DOHH2 (cell line): Measurements from ENCODE around the gene STAT5B.

ENCODE experiments used
- H3F3A ChIP-seq: fragments of 200-600 bp; sonication (generic), shearing (Covaris generic); 2 replicates; pipeline ENCODE4 v1.6.0; 2016; ENCODE audit warnings: antibody characterized with exemption, mild to moderate bottlenecking; ENCODE audit not compliant: control insufficient read depth, insufficient read depth
- H3K27ac ChIP-seq: fragments of 200-600 bp; sonication (generic); 2 replicates; pipeline ENCODE4 v1.5.1; 2014; ENCODE audit warnings: low read depth, mild to moderate bottlenecking, low read length, moderate library complexity
- H3K27me3 ChIP-seq: fragments of 200-600 bp; sonication (generic); 2 replicates; pipeline ENCODE4 v1.6.1; 2014; ENCODE audit warnings: mild to moderate bottlenecking, low read length, mixed read lengths; ENCODE audit not compliant: control insufficient read depth
- H3K36me3 ChIP-seq: fragments of 200-600 bp; sonication (generic); 2 replicates; pipeline ENCODE4 v1.6.1; 2014; ENCODE audit warnings: mild to moderate bottlenecking, low read length, moderate library complexity, mixed read lengths; ENCODE audit not compliant: control insufficient read depth
- H3K4me1 ChIP-seq: fragments of 200-600 bp; sonication (generic); 2 replicates; pipeline ENCODE4 v1.6.1; 2014; ENCODE audit warnings: mild to moderate bottlenecking, low read length, mixed read lengths; ENCODE audit not compliant: control insufficient read depth
- H3K4me2 ChIP-seq: fragments of 200-600 bp; sonication (generic); 2 replicates; pipeline ENCODE4 v1.6.0; 2014; ENCODE audit warnings: mild to moderate bottlenecking, low read length, moderate library complexity
- H3K4me3 ChIP-seq: fragments of 200-600 bp; sonication (generic); 2 replicates; pipeline ENCODE4 v1.5.1; 2014; ENCODE audit warnings: mild to moderate bottlenecking, low read length, mixed read lengths
- H3K79me2 ChIP-seq: fragments of 200-600 bp; sonication (generic); 2 replicates; pipeline ENCODE4 v1.6.1; 2014; ENCODE audit warnings: mild to moderate bottlenecking, low read length, mixed read lengths; ENCODE audit not compliant: control insufficient read depth
- H3K9me2 ChIP-seq: fragments of 200-600 bp; sonication (generic); replicated peaks from 2 replicates; pipeline ENCODE4 v1.6.1; 2014; ENCODE audit warnings: mild to moderate bottlenecking, low read length, mixed read lengths; ENCODE audit not compliant: control insufficient read depth
- H3K9me3 ChIP-seq: fragments of 200-600 bp; sonication (generic); 2 replicates; pipeline ENCODE4 v1.6.1; 2014; ENCODE audit warnings: antibody characterized with exemption, low read length, mixed read lengths; ENCODE audit not compliant: control insufficient read depth, insufficient read depth
- H4K20me1 ChIP-seq: fragments of 200-600 bp; sonication (generic); 2 replicates; pipeline ENCODE4 v1.6.0; 2014; ENCODE audit warnings: low read depth, mild to moderate bottlenecking, antibody characterized with exemption, low read length, moderate library complexity; ENCODE audit not compliant: control insufficient read depth, insufficient read depth
- CTCF ChIP-seq: fragments of 200-600 bp; sonication (generic); IDR thresholded peaks from one replicate; pipeline ENCODE4 v1.5.1; 2014; ENCODE audit warnings: antibody characterized with exemption, mild to moderate bottlenecking, low read depth, low read length; ENCODE audit not compliant: poor library complexity, severe bottlenecking
- EZH2phosphoT487 ChIP-seq: fragments of 200-600 bp; sonication (generic); IDR thresholded peaks from 2 replicates; pipeline ENCODE4 v1.6.1; 2017; ENCODE audit warnings: borderline replicate concordance, mild to moderate bottlenecking, antibody characterized with exemption, low read length, moderate library complexity, mixed read lengths

The STAT5B gene

DNA sequence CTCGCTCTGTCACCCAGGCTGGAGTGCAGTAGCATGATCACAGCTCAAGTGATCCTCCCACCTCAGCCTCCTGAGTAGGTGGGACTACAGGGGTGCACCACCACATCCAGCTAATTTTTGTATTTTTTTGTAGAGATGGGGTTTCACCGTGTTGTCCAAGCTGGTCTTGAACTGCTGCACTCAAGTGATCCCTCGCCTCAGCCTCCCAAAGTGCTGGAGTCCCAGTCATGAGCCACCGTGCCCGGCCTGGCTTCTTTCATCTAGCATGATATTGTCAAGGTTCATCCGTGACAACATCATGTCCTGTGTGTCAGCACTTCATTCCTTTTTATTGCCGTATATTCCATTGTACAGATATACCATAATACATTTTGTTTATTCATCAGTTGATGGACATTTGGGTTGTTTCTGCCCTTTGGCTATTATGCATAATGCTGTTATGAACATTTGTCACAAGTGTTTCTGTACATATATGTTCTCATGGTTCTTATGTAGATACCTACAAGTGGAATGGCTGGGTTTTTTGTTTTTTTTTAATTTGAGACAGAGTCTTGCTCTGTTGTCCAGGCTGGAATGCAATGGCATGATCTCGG lies 78.5 kb downstream of the STAT5B start:
- Histone ChIP-seq H3K4me3 (no peak overlapping the region), H3K9me2 (no peaks in the 10 kb centered on the region), H3K4me1 (peaks cover 22% of the 10 kb centered on the region), H3K36me3 (peaks cover 20% of the 10 kb centered on the region; the same call in 1 of the 2 replicates), H3K27me3 (no peaks in the 10 kb centered on the region), H3K79me2 (peaks cover 11% of the 10 kb centered on the region), H3K9me3 (no peaks in the 10 kb centered on the region), H3F3A (no peaks in the 10 kb centered on the region; the same call in 1 of the 2 replicates), H4K20me1 (no peaks in the 10 kb centered on the region), H3K4me2 (no peak overlapping the region), H3K27ac (no peak overlapping the region)
- TF ChIP-seq CTCF (no peak), EZH2phosphoT487 (no peak)

DNA sequence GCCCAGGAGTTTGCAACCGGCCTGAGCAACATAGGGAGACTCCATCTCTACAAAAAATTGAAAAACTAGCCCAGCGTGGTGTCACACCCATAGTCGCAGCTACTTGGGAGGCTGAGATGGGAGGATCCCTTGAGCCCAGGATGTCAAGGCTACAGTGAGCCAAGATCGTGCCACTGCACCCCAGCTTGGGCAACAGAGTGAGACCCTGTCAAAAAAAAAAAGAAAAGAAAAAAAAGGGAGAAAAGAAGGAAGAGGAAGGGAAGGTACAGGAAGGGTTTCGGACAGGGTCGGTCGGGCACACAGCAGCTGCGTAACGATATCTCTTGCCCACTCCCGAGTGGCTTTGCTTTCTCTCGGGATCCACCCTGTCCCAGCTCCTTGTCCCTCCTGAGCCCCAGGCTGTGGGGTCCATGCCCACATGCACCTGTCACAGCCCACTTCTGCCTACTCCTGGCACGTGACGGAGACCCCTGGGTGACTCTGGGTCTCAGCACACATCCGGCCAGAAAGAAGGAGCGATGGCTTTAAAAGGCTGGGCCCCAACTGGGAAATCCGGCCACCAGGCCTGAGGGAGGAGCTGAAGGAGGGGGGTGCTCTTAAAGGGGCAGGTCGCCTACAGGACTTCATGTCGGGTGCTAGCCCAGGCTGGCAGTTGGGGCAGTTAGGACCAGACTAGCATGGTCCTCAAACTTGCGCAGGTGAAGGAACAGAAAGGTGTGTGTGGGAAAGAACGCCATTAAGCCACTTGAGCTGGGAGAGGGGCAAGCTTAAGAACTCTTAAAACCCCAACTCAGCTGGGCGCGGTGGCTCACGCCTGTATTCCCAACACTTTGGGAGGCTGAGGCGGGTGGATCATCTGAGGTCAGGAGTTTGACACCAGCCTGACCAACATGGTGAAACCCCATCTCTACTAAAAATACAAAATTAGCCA lies 82.0 kb downstream of the STAT5B start, which contains the start of gene GHDC:
GHDC (minus strand) TSS at position 526 of the 931 bp plus-strand sequence. CDS start 913 bp downstream, outside the sequence.
- H3F3A ChIP-seq, result no peaks in the 10 kb centered on the region; the same call in 1 of the 2 replicates
- no peaks in the 10 kb centered on the region for H3K27me3 ChIP-seq
- peak within 1 kb of the TSS; percentile 44 for H3K27ac ChIP-seq
- H3K4me2 ChIP-seq, result peak within 1 kb of the TSS; percentile 83
- peak within 1 kb of the TSS; percentile 98 for H3K4me3 ChIP-seq
- H3K4me1 ChIP-seq, result peaks cover 22% of the 10 kb centered on the region
- H3K9me2 ChIP-seq, result no peaks in the 10 kb centered on the region
- H3K36me3 ChIP-seq, result no peaks in the 10 kb centered on the region
- no peaks in the 10 kb centered on the region for H4K20me1 ChIP-seq
- TF ChIP-seq EZH2phosphoT487 (no peak), CTCF (no peak)
- peaks cover 11% of the 10 kb centered on the region for H3K79me2 ChIP-seq
- no peaks in the 10 kb centered on the region for H3K9me3 ChIP-seq

DNA sequence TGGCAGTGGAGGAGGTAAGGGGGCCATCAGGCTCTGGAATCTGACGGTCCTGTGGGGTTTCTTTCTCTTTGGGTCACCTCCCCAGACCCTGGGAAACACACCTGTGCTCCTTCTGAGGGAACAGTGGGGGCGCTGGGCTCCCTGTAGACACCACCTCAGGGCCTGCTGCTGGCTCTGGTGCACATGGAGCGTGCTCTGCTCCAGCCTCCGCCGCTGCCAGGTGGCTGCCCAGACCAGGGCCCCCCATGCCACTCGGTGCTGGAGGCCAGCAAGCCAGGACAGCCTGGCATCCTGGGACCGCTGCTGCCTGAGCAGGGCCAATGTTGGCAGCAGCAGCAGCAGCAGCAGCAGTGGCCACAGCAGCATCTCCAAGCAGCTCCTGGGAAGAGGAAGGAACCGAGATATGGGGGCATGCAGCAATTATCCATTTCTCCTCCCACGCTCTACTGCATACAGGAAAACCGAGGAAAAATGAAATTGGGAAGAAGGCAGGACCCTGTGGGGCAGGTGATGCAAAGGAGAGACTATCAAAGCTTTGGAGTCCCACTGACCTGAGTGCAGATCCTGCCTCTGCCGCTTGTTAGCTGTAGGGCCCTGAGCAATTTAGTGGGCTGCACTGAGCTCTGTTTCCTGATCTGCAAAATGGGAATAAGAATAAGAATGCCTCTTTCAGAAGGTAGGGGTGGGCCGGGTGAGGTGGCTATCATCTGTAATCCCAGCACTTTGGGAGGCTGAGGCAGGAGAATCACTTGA lies 82.8 kb downstream of the STAT5B start:
- Histone ChIP-seq H3K27ac (peak overlapping the region; percentile 44; the same call in 1 of the 2 replicates), H3K4me1 (peaks cover 22% of the 10 kb centered on the region), H3K4me3 (peak overlapping the region; percentile 98), H3K9me2 (no peaks in the 10 kb centered on the region), H3K36me3 (no peaks in the 10 kb centered on the region), H3K79me2 (peaks cover 11% of the 10 kb centered on the region), H3K4me2 (peak overlapping the region; percentile 83), H3F3A (no peaks in the 10 kb centered on the region), H4K20me1 (no peaks in the 10 kb centered on the region), H3K9me3 (no peaks in the 10 kb centered on the region), H3K27me3 (no peaks in the 10 kb centered on the region)
- no peak for TF ChIP-seq EZH2phosphoT487
- peak; percentile 48 for TF ChIP-seq CTCF
